T47D (cell line): ENCODE data around the gene TOX2.

Experiments
- DNase-seq, 2 experiments: peaks; one replicate each; pipeline versions ENCODE4 v3.0.0 to v3.0.0-alpha.2; 2011 to 2012; ENCODE audit warnings: low read depth in 1 of 2, low spot score in 1 of 2
- JUND ChIP-seq: IDR thresholded peaks from 2 replicates; pipeline ENCODE4 v1.6.1; 2012; ENCODE audit warnings: low read depth
- in situ Hi-C: cut with HindIII; loops from 2 replicates; pipeline ENCODE4 v1.10.0; 2016; ENCODE audit warnings: low sequenced_read_pairs, low pct_unique_long_range_greater_than_20kb

TOX2 gene

GRCh38 chr20:44057698-44058675 lies 143.3 kb downstream of the TOX2 start:
- DNase-seq: no peak
- TF ChIP-seq JUND: no peak
- in situ Hi-C loops: no loop called here

- DNase-seq: no peak
- no peak for TF ChIP-seq JUND
- in situ Hi-C loops: no loop called here
These were observed 150.1 kb downstream of the TOX2 start for GRCh38 chr20:44064501-44065400.

- DNase-seq: no peak
- in situ Hi-C loops: no loop called here
- TF ChIP-seq JUND: no peak
These were observed 151.0 kb downstream of the TOX2 start for GRCh38 chr20:44065401-44066340.

GRCh38 chr20:44066645-44067606 lies 152.3 kb downstream of the TOX2 start:
- in situ Hi-C loops: no loop called here
- no peak for DNase-seq
- no peak for TF ChIP-seq JUND

DNA sequence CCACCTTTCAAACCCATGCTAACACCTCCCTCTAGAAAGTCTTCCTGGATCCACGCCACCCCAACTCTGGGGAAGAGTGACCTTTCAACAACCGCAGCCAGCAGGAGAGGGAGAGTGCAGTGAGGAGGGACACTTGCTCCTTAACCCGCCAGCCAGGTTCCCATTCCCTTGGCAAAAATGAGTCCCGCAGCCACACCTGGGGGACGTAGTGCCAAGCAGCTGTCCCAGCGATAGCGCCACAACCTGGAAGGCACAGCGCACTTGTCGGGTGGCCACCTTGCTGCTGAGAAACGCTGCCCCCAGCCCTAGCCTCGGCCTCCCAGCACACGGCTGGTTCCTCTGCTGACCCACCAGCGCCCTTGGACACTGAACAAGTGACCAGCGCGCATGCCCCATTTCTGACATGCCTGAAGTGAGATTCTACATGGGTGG lies 153.0 kb downstream of the TOX2 start:
- in situ Hi-C loops: no loop called here
- TF ChIP-seq JUND: no peak
- DNase-seq: no peak

- TF ChIP-seq JUND: no peak
- no peak for DNase-seq
- in situ Hi-C loops: no loop called here
These were observed 153.9 kb downstream of the TOX2 start for GRCh38 chr20:44068316-44069201.

GRCh38 chr20:44069203-44070011 lies 154.8 kb downstream of the TOX2 start:
- no peak for TF ChIP-seq JUND
- in situ Hi-C loops: no loop called here
- DNase-seq: no peak

DNA sequence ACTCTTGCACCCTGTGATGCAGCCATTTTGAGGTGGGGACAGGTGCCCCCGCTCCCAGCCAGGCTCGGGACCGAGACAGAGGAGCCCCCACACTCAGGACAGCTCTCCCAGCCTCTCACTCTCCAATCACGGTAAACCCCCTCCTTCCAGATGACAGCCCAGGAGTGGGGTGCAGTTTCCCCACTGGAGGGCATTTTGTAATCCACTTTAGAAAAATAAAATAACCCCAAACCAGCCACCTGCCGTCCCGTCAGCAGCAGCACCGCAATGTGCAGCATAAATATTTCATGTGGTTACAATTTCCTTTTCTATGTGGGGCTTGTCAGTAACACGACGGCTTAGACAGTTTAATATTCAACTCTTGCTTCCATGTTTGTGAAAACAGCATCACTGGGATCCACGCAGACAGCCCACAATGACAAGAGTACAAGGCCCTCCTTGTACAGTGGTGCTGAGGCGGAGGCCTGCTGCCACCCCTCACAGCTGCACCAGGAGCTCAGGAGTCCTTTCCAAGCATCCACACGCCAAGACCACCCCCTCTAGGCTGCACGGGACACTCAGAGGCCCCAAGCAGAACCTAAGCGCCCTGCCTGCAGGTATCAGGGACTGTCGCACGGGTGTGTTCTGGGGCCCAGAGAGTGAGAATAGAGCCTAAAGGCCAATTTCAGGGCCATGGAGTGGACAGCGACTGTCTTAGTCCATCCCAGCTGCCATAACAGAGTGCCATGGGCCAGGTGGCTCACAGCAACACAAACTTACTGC lies 155.7 kb downstream of the TOX2 start:
- in situ Hi-C loops: no loop called here
- TF ChIP-seq JUND: no peak
- no peak for DNase-seq

DNA sequence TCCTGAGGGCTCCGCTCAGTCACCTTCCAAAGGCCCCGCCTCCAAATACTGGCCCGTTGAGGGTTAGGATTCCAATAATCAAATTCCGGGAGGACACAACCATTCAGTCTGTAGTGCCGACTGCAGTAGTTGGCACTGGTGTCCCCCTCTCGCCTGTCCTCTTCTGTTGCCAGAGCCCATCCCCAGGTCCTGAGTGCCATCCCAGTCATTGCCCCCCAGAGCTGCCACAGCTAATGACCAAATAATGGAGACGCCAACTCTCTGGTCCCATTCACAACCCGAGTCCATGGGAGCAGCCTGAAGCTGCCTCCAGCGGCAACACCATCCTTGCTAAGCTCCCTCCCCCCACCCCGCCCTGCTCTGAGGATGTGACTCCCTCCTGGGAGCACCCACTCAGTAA lies 156.4 kb downstream of the TOX2 start:
- in situ Hi-C loops: no loop called here
- no peak for DNase-seq
- TF ChIP-seq JUND: no peak
